GM21367 (cell line): ENCODE results near the gene LYST.
"Not testable (repeated sequence)": the region's sequence is repeated elsewhere in the genome, so short reads cannot be mapped to it uniquely, and the experiment has no call there.

ENCODE experiments used
- ATAC-seq: cut with Tn5 transposase; IDR thresholded peaks from one replicate; pipeline ENCODE4 v1.9.1; 2021; ENCODE audit not compliant: unreplicated experiment

The LYST gene

GRCh38 chr1:235859789-235860188 lies 6.9 kb downstream of the LYST start:
- no peak for ATAC-seq

- no peak for ATAC-seq
These were observed 7.9 kb downstream of the LYST start for GRCh38 chr1:235858766-235859165.

- ATAC-seq: no peak
These were observed 8.9 kb downstream of the LYST start for GRCh38 chr1:235857756-235858155.

- no peak for ATAC-seq
These were observed 10.8 kb downstream of the LYST start for GRCh38 chr1:235855811-235856429.

GRCh38 chr1:235854347-235854746 lies 12.4 kb downstream of the LYST start:
- ATAC-seq: no peak

- ATAC-seq: no peak
These were observed 13.1 kb downstream of the LYST start for GRCh38 chr1:235853653-235854052.

- ATAC-seq: no peak
These were observed 13.8 kb downstream of the LYST start for GRCh38 chr1:235852887-235853286.

GRCh38 chr1:235851939-235852338 lies 14.8 kb downstream of the LYST start:
- ATAC-seq: no peak

GRCh38 chr1:235848251-235848650 lies 18.5 kb downstream of the LYST start:
- ATAC-seq: not testable (repeated sequence)

GRCh38 chr1:235845656-235846107 lies 21.0 kb downstream of the LYST start:
- not testable (repeated sequence) for ATAC-seq

GRCh38 chr1:235844776-235845175 lies 21.9 kb downstream of the LYST start:
- no peak for ATAC-seq

- ATAC-seq: peak; percentile 65
These were observed 23.2 kb downstream of the LYST start for GRCh38 chr1:235843461-235843961.

GRCh38 chr1:235841938-235842545 lies 24.7 kb downstream of the LYST start:
- peak; percentile 54 for ATAC-seq

GRCh38 chr1:235838021-235838420 lies 28.7 kb downstream of the LYST start:
- no peak for ATAC-seq

GRCh38 chr1:235835226-235835625 lies 31.5 kb downstream of the LYST start:
- ATAC-seq: no peak

- no peak for ATAC-seq
These were observed 32.1 kb downstream of the LYST start for GRCh38 chr1:235834620-235835019.

GRCh38 chr1:235832011-235832410 lies 34.7 kb downstream of the LYST start:
- no peak for ATAC-seq

GRCh38 chr1:235831148-235831547 lies 35.6 kb downstream of the LYST start:
- peak; percentile 90 for ATAC-seq

GRCh38 chr1:235826102-235826854 lies 40.4 kb downstream of the LYST start:
- ATAC-seq: no peak

GRCh38 chr1:235825229-235825628 lies 41.5 kb downstream of the LYST start:
- no peak for ATAC-seq

GRCh38 chr1:235823684-235824083 lies 43.0 kb downstream of the LYST start:
- no peak for ATAC-seq

- ATAC-seq: no peak
These were observed 44.0 kb downstream of the LYST start for GRCh38 chr1:235822685-235823084.
